HepG2 (cell line): Measurements from ENCODE around the gene FAIM. TPM values are rescaled to one million over a fixed set of nuclear protein-coding genes. Genes with fewer than 3 reads are reported as not detected.

Experiments used
- CREM ChIP-seq, 2 experiments: sonication (generic) in 1 of 2; formaldehyde crosslinking in 1 of 2; IDR thresholded peaks; 2 replicates each; pipeline versions ENCODE4 v1.4.0 to v1.6.1; 2016 to 2020; ENCODE audit warnings: antibody characterized with exemption in 1 of 2, mild to moderate bottlenecking in 1 of 2, missing genetic modification reagents in 1 of 2
- HMGA1 ChIP-seq: sonication (generic); formaldehyde crosslinking; conservative IDR thresholded peaks from 2 replicates; pipeline ENCODE4 v1.4.0; 2020; ENCODE audit warnings: missing genetic modification reagents
- KDM5A ChIP-seq: fragments of 200-600 bp; sonication (generic); IDR thresholded peaks from 2 replicates; pipeline ENCODE4 v1.7.0; 2018; ENCODE audit warnings: antibody characterized with exemption, mild to moderate bottlenecking, low read length, borderline replicate concordance
- KLF6 ChIP-seq: IDR thresholded peaks from 2 replicates; pipeline ENCODE4 v1.8.0; 2016; ENCODE audit warnings: missing biosample characterization, missing genetic modification reagents
- MAX ChIP-seq: IDR thresholded peaks from 2 replicates; pipeline ENCODE4 v1.6.1; 2012; ENCODE audit warnings: inconsistent platforms
- MBD4 ChIP-seq: IDR thresholded peaks from 2 replicates; pipeline ENCODE4 v1.6.1; 2012; ENCODE audit warnings: low read length, inconsistent platforms, borderline replicate concordance
- NCOA2 ChIP-seq: sonication (generic); formaldehyde crosslinking; IDR thresholded peaks from 2 replicates; pipeline ENCODE4 v1.8.0; 2022; ENCODE audit warnings: inconsistent platforms
- NPAS2 ChIP-seq: sonication (generic); formaldehyde crosslinking; IDR thresholded peaks from 2 replicates; pipeline ENCODE4 v1.8.0; 2022; ENCODE audit warnings: mild to moderate bottlenecking, missing genetic modification reagents, borderline replicate concordance
- PATZ1 ChIP-seq: sonication (generic); formaldehyde crosslinking; IDR thresholded peaks from 2 replicates; pipeline ENCODE4 v1.4.0; 2020; ENCODE audit warnings: missing genetic modification reagents
- SALL2 ChIP-seq: sonication (generic); formaldehyde crosslinking; IDR thresholded peaks from 2 replicates; pipeline ENCODE4 v1.8.1; 2023; ENCODE audit warnings: mild to moderate bottlenecking, missing genetic modification reagents, inconsistent platforms
- XBP1 ChIP-seq: sonication (generic); formaldehyde crosslinking; IDR thresholded peaks from 2 replicates; pipeline ENCODE4 v1.5.0; 2020; ENCODE audit warnings: missing genetic modification reagents
- ZBTB21 ChIP-seq: sonication (generic); formaldehyde crosslinking; IDR thresholded peaks from 2 replicates; pipeline ENCODE4 v1.4.0; 2020; ENCODE audit warnings: missing genetic modification reagents
- ZFAT ChIP-seq: sonication (generic); formaldehyde crosslinking; conservative IDR thresholded peaks from 2 replicates; pipeline ENCODE4 v1.8.1; 2023; ENCODE audit warnings: missing genetic modification reagents, inconsistent platforms
- ZFP1 ChIP-seq: IDR thresholded peaks from 2 replicates; pipeline ENCODE4 v1.6.1; 2016
- ZFP41 ChIP-seq: sonication (generic); formaldehyde crosslinking; IDR thresholded peaks from 2 replicates; pipeline ENCODE4 v1.4.0; 2020; ENCODE audit warnings: mild to moderate bottlenecking, missing genetic modification reagents, borderline replicate concordance
- ZNF10 ChIP-seq: sonication (generic); formaldehyde crosslinking; IDR thresholded peaks from 2 replicates; pipeline ENCODE4 v1.4.0; 2020; ENCODE audit warnings: mild to moderate bottlenecking, low read depth, missing genetic modification reagents, borderline replicate concordance
- ZNF124 ChIP-seq: sonication (generic); formaldehyde crosslinking; IDR thresholded peaks from 2 replicates; pipeline ENCODE4 v1.4.0; 2020; ENCODE audit warnings: missing genetic modification reagents
- ZNF160 ChIP-seq: sonication (generic); formaldehyde crosslinking; IDR thresholded peaks from 2 replicates; pipeline ENCODE4 v1.8.0; 2022; ENCODE audit warnings: mild to moderate bottlenecking, inconsistent platforms, missing genetic modification reagents
- ZNF264 ChIP-seq: sonication (generic); formaldehyde crosslinking; IDR thresholded peaks from 2 replicates; pipeline ENCODE4 v1.4.0; 2020; ENCODE audit warnings: missing genetic modification reagents
- ZNF276 ChIP-seq: sonication (generic); formaldehyde crosslinking; IDR thresholded peaks from 2 replicates; pipeline ENCODE4 v1.4.0; 2020; ENCODE audit warnings: mild to moderate bottlenecking, low read depth, missing genetic modification reagents
- ZNF3 ChIP-seq: IDR thresholded peaks from 2 replicates; pipeline ENCODE4 v1.7.0; 2017; ENCODE audit warnings: inconsistent platforms
- ZNF776 ChIP-seq: sonication (generic); formaldehyde crosslinking; IDR thresholded peaks from 2 replicates; pipeline ENCODE4 v1.4.0; 2020; ENCODE audit warnings: mild to moderate bottlenecking, missing genetic modification reagents
- ZSCAN30 ChIP-seq: sonication (generic); formaldehyde crosslinking; IDR thresholded peaks from 2 replicates; pipeline ENCODE4 v1.5.0; 2020; ENCODE audit warnings: mild to moderate bottlenecking, missing genetic modification reagents
- ZSCAN31 ChIP-seq: sonication (generic); formaldehyde crosslinking; IDR thresholded peaks from 2 replicates; pipeline ENCODE4 v1.5.0; 2020; ENCODE audit warnings: low read depth, mild to moderate bottlenecking, missing genetic modification reagents
- ZSCAN5A ChIP-seq: sonication (generic); formaldehyde crosslinking; IDR thresholded peaks from 2 replicates; pipeline ENCODE4 v1.8.0; 2022; ENCODE audit warnings: mild to moderate bottlenecking, missing genetic modification reagents, borderline replicate concordance
- polyA plus RNA-seq, 8 experiments: library from polyadenylated mRNA; depleted of rRNA in 3 of 8; stranded (reverse) in 7 of 8; unstranded in 1 of 8; fragments of >200 nt; fragmentation: Illumina TruSeq in 4 of 8; extraction: Trizol in 4 of 8; gene quantifications; 2 replicates each; pipeline versions ENCODE4 v1.2.1 to v1.2.3, GENCODE V29; 2011 to 2016; ENCODE audit warnings: low read depth in 4 of 8, missing spikeins in 1 of 8, mixed read lengths in 1 of 8; ENCODE audit not compliant: insufficient read depth in 1 of 8
- total RNA-seq, 5 experiments: library from RNA; depleted of rRNA; stranded (reverse); fragments of >200 nt; fragmentation: Illumina TruSeq; extraction: Trizol; gene quantifications; 2 replicates each; pipeline ENCODE4 v1.2.3, GENCODE V29; 2016; ENCODE audit warnings: low read depth in 1 of 5

The FAIM gene
- total and polyA plus RNA-seq, 2 of the 13 experiments (the other 11 are each of a cell fraction or from before 2014, with no cell fraction given) = 4.3 to 25.8 TPM

GRCh38 chr3:138594150-138594934 is 14.2 kb upstream of the FAIM start, which contains the start of gene CEP70 (continued):
- TF ChIP-seq ZNF264 (CRISPR knock-in tag) (no peak), ZNF3 (CRISPR knock-in tag) (peak; percentile 87), MBD4 (no peak), ZNF776 (peak; percentile 42; the same call in 1 of the 2 replicates), ZSCAN31 (CRISPR knock-in tag) (peak; percentile 79), MAX (peak; percentile 91), ZSCAN5A (CRISPR knock-in tag) (no peak), KLF6 (CRISPR knock-in tag) (peak; percentile 75; the same call in 1 of the 2 replicates), ZFP1 (CRISPR knock-in tag) (no peak), NCOA2 (CRISPR knock-in tag) (no peak; the same call in none of the 2 replicates), PATZ1 (CRISPR knock-in tag) (peak; percentile 53), NPAS2 (CRISPR knock-in tag) (no peak), ZSCAN30 (no peak), HMGA1 (CRISPR knock-in tag) (no peak), ZFP41 (CRISPR knock-in tag) (peak; percentile 94), ZBTB21 (CRISPR knock-in tag) (no peak), ZNF10 (CRISPR knock-in tag) (no peak), KDM5A (peak; percentile 85; the same call in 1 of the 2 replicates), ZNF160 (CRISPR knock-in tag) (no peak), ZNF276 (CRISPR knock-in tag) (peak; percentile 89; the same call in 1 of the 2 replicates), SALL2 (CRISPR knock-in tag) (peak; percentile 69; the same call in 1 of the 2 replicates), CREM (IDR thresholded peaks at IDR 0.05) (peak; percentile 58), CREM (CRISPR knock-in tag; IDR thresholded peaks at IDR 0.05) (no peak), XBP1 (CRISPR knock-in tag) (no peak), ZFAT (no peak), ZNF124 (CRISPR knock-in tag) (0 out of 2 replicates have a peak, but pooled peaks have one; percentile 13)
